AG04450 (cell line): Measurements from ENCODE around the gene CTCFL. TPM values are rescaled to one million over a fixed set of nuclear protein-coding genes. Genes with fewer than 3 reads are reported as not detected.
A peak's percentile ranks its signal among the peaks of the same experiment; 100 is the strongest.

ENCODE experiments used
- CTCF ChIA-PET: fragments of 300-600, 350-600 bp; formaldehyde crosslinking; extraction: SDS; loops from one replicate; lab custom pipeline; 2022; ENCODE audit warnings: antibody characterized with exemption, inconsistent platforms; lab: Charles Lee
- POLR2A ChIA-PET: fragments of 350-600 bp; formaldehyde crosslinking; extraction: SDS; loops from one replicate; lab custom pipeline; 2021; ENCODE audit warnings: antibody characterized with exemption, inconsistent platforms; lab: Yijun Ruan, JAX
- DNase-seq: peaks from one replicate; pipeline ENCODE4 v3.0.0-alpha.2; 2011; ENCODE audit warnings: low read depth, low spot score
- H3K27ac ChIP-seq: one replicate; pipeline ENCODE4 v1.5.1; 2012; ENCODE audit warnings: low read depth, low read length, control low read depth
- H3K27me3 ChIP-seq: one replicate; pipeline ENCODE4 v1.6.0; 2012; ENCODE audit warnings: low read length; ENCODE audit not compliant: control insufficient read depth, insufficient read depth
- H3K4me3 ChIP-seq: 2 replicates; pipeline ENCODE4 v1.5.1; 2011; ENCODE audit warnings: mild to moderate bottlenecking, low read depth, low read length, control low read depth
- H3K9me3 ChIP-seq: 2 replicates; pipeline ENCODE4 v1.5.1; 2012; ENCODE audit warnings: low read length; ENCODE audit not compliant: control insufficient read depth, insufficient read depth
- CTCF ChIP-seq: IDR thresholded peaks from 2 replicates; pipeline ENCODE4 v1.5.1; 2011; ENCODE audit warnings: low read depth, low read length, control low read depth, inconsistent platforms
- polyA plus RNA-seq: library from polyadenylated mRNA; depleted of rRNA; stranded (reverse); fragments of >200 nt; gene quantifications from 2 replicates; pipeline ENCODE4 v1.2.3, GENCODE V29; 2011

The CTCFL gene
- polyA plus RNA-seq, 1 experiment, result not detected

- ChIA-PET CTCF (interaction anchor here (0.7 kb wide), 1 partner anchor 12 kb away, joined by 3 read pairs; no protein-coding TSS in a partner anchor), POLR2A (no interaction called here)
- DNase-seq, result no peak
- no peaks in the 10 kb centered on the region; the same call in 1 of the 2 replicates for H3K9me3 ChIP-seq
- no peak overlapping the region for H3K4me3 ChIP-seq
- TF ChIP-seq CTCF, result no peak
- H3K27ac ChIP-seq, result no peak overlapping the region
- H3K27me3 ChIP-seq, result peaks cover 18% of the 10 kb centered on the region
These were observed 59.5 kb downstream of the CTCFL start for GRCh38 chr20:57465486-57465885.

DNA sequence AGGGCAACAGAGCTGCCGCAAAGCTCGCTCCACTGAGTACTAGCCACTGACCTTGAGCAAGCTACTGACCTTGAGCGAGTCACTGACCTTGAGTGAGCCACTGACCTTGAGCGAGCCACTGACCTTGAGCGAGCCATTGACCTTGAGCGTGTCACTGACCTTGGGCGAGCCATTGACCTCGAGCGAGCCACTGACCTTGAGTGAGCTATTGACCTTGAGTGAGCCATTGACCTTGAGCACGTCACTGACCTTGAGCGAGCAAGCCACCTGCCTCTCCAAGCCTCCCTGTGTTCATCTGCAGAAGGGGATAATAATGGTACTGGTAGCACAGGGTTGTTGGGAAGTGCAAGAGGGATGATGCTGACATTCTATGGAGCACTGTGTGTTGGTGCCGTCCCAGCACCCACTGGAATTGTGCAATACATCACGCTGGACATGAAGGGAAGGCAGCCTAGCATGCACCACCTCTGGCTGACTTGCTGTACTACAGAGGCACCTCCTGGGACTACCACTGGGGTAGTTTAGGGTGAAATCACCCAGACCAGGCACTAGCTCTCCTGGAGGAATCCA lies 60.2 kb downstream of the CTCFL start:
- Histone ChIP-seq H3K4me3 (no peak overlapping the region), H3K27ac (no peak overlapping the region), H3K9me3 (no peaks in the 10 kb centered on the region; the same call in 1 of the 2 replicates), H3K27me3 (peaks cover 24% of the 10 kb centered on the region)
- peak; percentile 14; the same call in 1 of the 2 replicates for TF ChIP-seq CTCF
- ChIA-PET CTCF (interaction anchor here (0.7 kb wide), 1 partner anchor 13 kb away, joined by 3 read pairs; no protein-coding TSS in a partner anchor), POLR2A (no interaction called here)
- DNase-seq, result no peak

DNA sequence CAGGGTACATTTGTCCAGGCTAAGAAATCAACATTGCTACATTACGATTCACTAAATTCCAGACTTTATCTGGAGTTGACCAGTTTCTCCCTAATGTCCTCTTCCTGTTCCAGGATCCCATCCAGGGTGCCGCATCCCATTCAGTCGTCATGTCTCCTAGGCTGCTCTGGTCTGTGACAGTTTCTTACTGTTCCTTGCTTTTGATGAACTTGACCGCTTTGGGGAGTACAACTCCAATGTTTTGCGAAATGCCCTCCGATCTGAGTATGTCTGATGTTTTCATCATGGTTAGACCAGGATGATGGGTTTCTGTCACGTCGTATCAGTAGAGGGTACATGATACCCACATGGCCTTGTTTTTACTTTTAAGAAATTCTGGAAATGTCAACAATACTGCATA lies 62.2 kb downstream of the CTCFL start:
- H3K27ac ChIP-seq, result no peak overlapping the region
- H3K27me3 ChIP-seq, result peaks cover 29% of the 10 kb centered on the region
- CTCF ChIA-PET, result interaction anchor here (1.3 kb wide), 1 partner anchor 81 kb away, joined by 4 read pairs; no protein-coding TSS in a partner anchor
- TF ChIP-seq CTCF, result no peak
- POLR2A ChIA-PET, result no interaction called here
- peaks cover 3% of the 10 kb centered on the region for H3K9me3 ChIP-seq
- no peak overlapping the region for H3K4me3 ChIP-seq
- no peak for DNase-seq

DNA sequence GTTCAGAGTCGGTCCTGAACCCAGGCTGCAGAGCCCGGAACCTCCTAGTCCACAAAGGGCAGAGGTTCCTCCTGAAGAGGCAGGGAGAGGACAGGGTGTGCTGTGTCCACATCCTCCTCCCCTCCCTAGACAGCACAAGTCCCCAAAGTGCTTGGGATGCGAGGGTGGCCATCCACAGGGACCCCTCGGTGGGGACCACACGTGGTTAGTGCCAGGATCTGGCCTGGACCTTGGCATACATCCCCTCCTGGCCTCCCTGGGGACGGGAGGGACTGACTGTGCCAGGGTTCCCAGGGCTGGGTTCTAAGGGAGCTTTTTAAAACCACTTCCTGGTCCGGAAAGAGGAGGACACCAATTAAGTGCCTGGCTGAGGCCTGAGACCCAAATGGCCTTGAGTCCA lies 63.2 kb downstream of the CTCFL start:
- no peak for TF ChIP-seq CTCF
- Histone ChIP-seq H3K27ac (no peak overlapping the region), H3K4me3 (no peak overlapping the region), H3K27me3 (peaks cover 25% of the 10 kb centered on the region), H3K9me3 (peaks cover 3% of the 10 kb centered on the region)
- DNase-seq, result no peak
- ChIA-PET POLR2A (no interaction called here), CTCF (interaction anchor here (1.3 kb wide), 1 partner anchor 80 kb away, joined by 4 read pairs; no protein-coding TSS in a partner anchor)

DNA sequence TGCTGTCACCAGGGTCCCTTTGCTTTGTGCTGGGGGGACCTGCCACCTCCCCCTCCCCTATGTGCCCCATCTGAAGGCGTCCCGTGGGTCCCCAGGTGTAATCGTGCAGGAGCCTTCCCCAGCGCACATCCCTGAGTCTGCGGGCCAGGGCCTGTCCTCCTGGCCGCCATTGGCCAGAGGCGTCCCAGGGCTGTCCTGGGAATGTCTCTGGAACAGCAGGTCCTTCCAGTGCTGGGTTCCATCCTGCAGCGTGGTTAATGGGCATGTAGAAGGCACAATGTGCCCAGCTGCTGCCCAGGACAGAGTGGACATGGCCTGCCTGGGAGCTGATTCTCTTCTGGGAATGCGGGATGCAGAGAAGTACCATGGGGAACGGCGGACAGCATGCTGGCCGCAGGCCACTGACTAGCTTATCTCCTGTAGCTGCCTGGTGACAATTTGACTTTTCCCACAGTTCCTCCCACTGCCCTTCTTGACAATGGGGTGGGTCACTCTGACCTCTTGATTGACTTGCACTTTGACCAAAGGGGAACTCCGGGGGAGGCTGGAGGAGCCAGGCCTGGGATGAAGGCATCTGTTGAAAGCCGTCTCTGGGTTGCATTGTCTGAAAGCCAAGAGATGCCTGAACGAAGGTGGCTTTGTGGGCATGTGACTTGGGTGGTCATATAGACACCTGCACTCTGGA lies 64.0 kb downstream of the CTCFL start:
- CTCF ChIA-PET, result no interaction called here
- no peak for DNase-seq
- TF ChIP-seq CTCF, result no peak
- H3K4me3 ChIP-seq, result no peak overlapping the region
- POLR2A ChIA-PET, result no interaction called here
- H3K9me3 ChIP-seq, result peaks cover 3% of the 10 kb centered on the region
- H3K27me3 ChIP-seq, result peaks cover 26% of the 10 kb centered on the region
- no peak overlapping the region for H3K27ac ChIP-seq
